ENCODE results near the gene PAPPA. TPM values are rescaled to one million over a fixed set of nuclear protein-coding genes. Genes with fewer than 3 reads are reported as not detected.

PAPPA gene
- total and polyA plus RNA-seq, 2 of the 8 experiments (the other 6 are each of a cell fraction or from before 2014, with no cell fraction given) = 0.18 to 0.63 TPM

DNA sequence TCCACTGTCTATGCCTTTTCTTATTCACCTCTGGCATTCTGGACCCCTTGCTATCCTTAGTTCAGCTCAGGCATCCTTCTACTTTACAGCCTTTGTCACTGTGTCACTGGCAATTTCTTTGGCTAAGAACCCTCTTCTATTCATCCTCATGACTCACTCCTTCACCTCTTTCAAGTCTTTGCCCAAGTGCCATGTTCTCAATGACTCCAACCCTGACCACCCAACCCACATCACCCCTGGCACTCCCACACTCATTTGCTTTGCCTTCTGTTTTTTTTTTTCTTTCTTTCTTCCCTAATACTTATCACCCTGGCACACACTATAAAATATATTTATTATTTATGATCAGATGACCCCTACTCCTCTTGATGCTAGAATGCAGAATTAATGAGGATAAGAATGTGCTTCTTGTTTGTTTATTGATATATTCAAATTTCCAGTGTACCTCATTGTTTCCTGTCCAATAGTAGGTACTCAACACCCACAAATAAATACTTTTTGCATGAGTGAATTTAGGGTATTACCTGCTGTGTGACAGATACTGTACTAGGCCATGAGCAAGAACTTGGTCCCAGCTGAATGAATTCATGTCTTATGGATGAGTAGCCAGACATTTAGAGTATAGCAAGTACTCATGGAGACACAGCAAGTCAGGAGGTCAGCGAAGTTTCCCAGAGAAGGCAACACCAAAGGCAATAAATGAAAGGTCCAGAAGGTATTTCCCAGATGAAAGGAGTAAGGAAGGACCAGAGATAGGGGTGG, 236.1 kb downstream of the PAPPA start:
- no peaks in the 10 kb centered on the region for H4K20me1 ChIP-seq (replicated peaks in 1 of 2; ENCODE audit: control insufficient read depth in 1 of 2, insufficient read depth in 2 of 2, low read length in 2 of 2)
- H4K91ac ChIP-seq (replicated peaks; ENCODE audit: insufficient read length, low read length) = no peak overlapping the region
- H2BK12ac ChIP-seq (ENCODE audit: low read depth, low read length) = no peak overlapping the region
- no peaks in the 10 kb centered on the region for H3K79me2 ChIP-seq (ENCODE audit: control insufficient read depth in 1 of 2, insufficient read depth in 2 of 2, low read length in 2 of 2)
- H3K36me3 ChIP-seq (ENCODE audit: control insufficient read depth in 2 of 4, insufficient read depth in 4 of 4, low read length in 3 of 4) = no peaks in the 10 kb centered on the region
- no peak overlapping the region for H2AFZ ChIP-seq (ENCODE audit: low read length)
- H3K4me2 ChIP-seq (ENCODE audit: insufficient read depth in 1 of 2, low read depth in 2 of 2, low read length in 2 of 2) = no peak overlapping the region
- CTCF ChIA-PET (ENCODE audit: partially characterized antibody) = interaction anchor here (0.7 kb wide), 1 partner anchor 103 kb away, joined by 3 read pairs; no protein-coding TSS in a partner anchor
- H3K4me3 ChIP-seq (ENCODE audit: extremely low read depth in 1 of 4, insufficient read depth in 2 of 4, low read depth in 3 of 4, low read length in 4 of 4) = no peak overlapping the region
- H2BK5ac ChIP-seq (ENCODE audit: low read depth, low read length) = no peak overlapping the region
- H3K9ac ChIP-seq (replicated peaks in 1 of 4; ENCODE audit: extremely low read depth in 1 of 4, low read depth in 3 of 4, low read length in 3 of 4) = no peak overlapping the region
- no peak overlapping the region for H4K5ac ChIP-seq (ENCODE audit: insufficient read length, low read depth, low read length)
- H3K23me2 ChIP-seq (ENCODE audit: low read depth, low read length) = no peaks in the 10 kb centered on the region; the same call in 1 of the 2 replicates
- no peak overlapping the region for H2BK120ac ChIP-seq (replicated peaks; ENCODE audit: low read depth, low read length)
- H2AK5ac ChIP-seq (ENCODE audit: low read depth, low read length) = no peak overlapping the region
- no peak overlapping the region for H3K18ac ChIP-seq (ENCODE audit: extremely low read depth, low read length)
- 95% methylated on average over 1 of the region's 1 CpG; no CpG with 5 or more reads in 1 of the 2 experiments for WGBS, 2 experiments (ENCODE audit: extremely low coverage in 1 of 2, insufficient coverage in 1 of 2, insufficient read length in 1 of 2, insufficient replicate concordance in 2 of 2, low coverage in 1 of 2, low lambda C conversion rate in 2 of 2, missing lambda C conversion rate in 1 of 2)
- H2BK20ac ChIP-seq (ENCODE audit: low read length) = no peak overlapping the region
- H3K4me1 ChIP-seq (replicated peaks in 1 of 4; ENCODE audit: control insufficient read depth in 3 of 4, insufficient read depth in 4 of 4, low read length in 3 of 4) = no peaks in the 10 kb centered on the region; a peak in 1 of 7 replicates
- DNase-seq (ENCODE audit: low read depth in 1 of 2, low spot score in 2 of 2) (no peak), FAIRE-seq (no peak)
- H3K14ac ChIP-seq (ENCODE audit: insufficient read length) = no peak overlapping the region
- no peak overlapping the region for H3K4ac ChIP-seq (replicated peaks; ENCODE audit: insufficient read length, low read depth, low read length)
- H3K27me3 ChIP-seq (replicated peaks in 1 of 4; ENCODE audit: control insufficient read depth in 3 of 4, extremely low read depth in 1 of 4, insufficient read depth in 3 of 4, low read length in 3 of 4) = no peaks in the 10 kb centered on the region
- H3K23ac ChIP-seq (ENCODE audit: insufficient read length) = no peak overlapping the region
- H4K8ac ChIP-seq (ENCODE audit: extremely low read depth, insufficient read depth, low read length) = no peak overlapping the region
- H3K79me1 ChIP-seq (ENCODE audit: low read depth, low read length) = no peaks in the 10 kb centered on the region
- H3K56ac ChIP-seq (replicated peaks; ENCODE audit: insufficient read length, low read depth, low read length) = no peak overlapping the region
- TF ChIP-seq CHD1 (IDR thresholded peaks at IDR 0.05; ENCODE audit: low read depth, low read length) (no peak), SUZ12 (IDR thresholded peaks at IDR 0.05; ENCODE audit: low read length) (no peak), CEBPB (IDR thresholded peaks at IDR 0.05; ENCODE audit: low read depth, low read length) (no peak), NANOG (IDR thresholded peaks at IDR 0.05; ENCODE audit: insufficient read depth, low read depth, low read length, poor library complexity, severe bottlenecking) (no peak), EGR1 (IDR thresholded peaks at IDR 0.05; ENCODE audit: borderline replicate concordance, low read depth, low read length) (no peak), SP2 (IDR thresholded peaks at IDR 0.05; ENCODE audit: low read length) (no peak), SIX5 (IDR thresholded peaks at IDR 0.05; ENCODE audit: low read depth, low read length) (no peak), FOSL1 (IDR thresholded peaks at IDR 0.05; ENCODE audit: insufficient read depth, low read depth, low read length) (no peak), SIN3A (conservative IDR thresholded peaks at IDR 0.05 in 1 of 2, IDR thresholded peaks at IDR 0.05 in 1 of 2; ENCODE audit: low read depth in 1 of 2, low read length in 2 of 2) (no peak), SP4 (IDR thresholded peaks at IDR 0.05; ENCODE audit: low read length) (no peak)
- H3K27ac ChIP-seq (ENCODE audit: low read depth, low read length) = no peak overlapping the region
- no peak overlapping the region for H2BK15ac ChIP-seq (ENCODE audit: low read length)
- POLR2A ChIA-PET (ENCODE audit: partially characterized antibody) = no interaction called here
- no peaks in the 10 kb centered on the region for H3K9me3 ChIP-seq (ENCODE audit: insufficient read depth in 2 of 2, low read depth in 1 of 2, low read length in 1 of 2)

Measured in H1 (cell line).